NCI-H345 (cell line): ENCODE results near the gene MEGF6.

Experiments used
- DNase-seq: peaks from one replicate; lab custom pipeline; 2025; lab: John Stamatoyannopoulos, UW

Gene MEGF6

GRCh38 chr1:3502641-3503524 is 108.4 kb downstream of the MEGF6 start:
- no peak for DNase-seq

- DNase-seq = peak; percentile 23
Observed at GRCh38 chr1:3501856-3502640, 109.3 kb downstream of the MEGF6 start.

GRCh38 chr1:3501437-3501836 is 109.9 kb downstream of the MEGF6 start:
- DNase-seq = no peak

- no peak for DNase-seq
Observed at GRCh38 chr1:3500265-3500835, 111.0 kb downstream of the MEGF6 start.

GRCh38 chr1:3499611-3500010 is 111.7 kb downstream of the MEGF6 start:
- no peak for DNase-seq

- DNase-seq = no peak
Observed at GRCh38 chr1:3498986-3499385, 112.3 kb downstream of the MEGF6 start.

- DNase-seq = no peak
Observed at GRCh38 chr1:3498246-3498930, 112.9 kb downstream of the MEGF6 start.

GRCh38 chr1:3497521-3497920 is 113.8 kb downstream of the MEGF6 start:
- no peak for DNase-seq

- DNase-seq = no peak
Observed at GRCh38 chr1:3496916-3497315, 114.4 kb downstream of the MEGF6 start.

- no peak for DNase-seq
Observed at GRCh38 chr1:3495776-3496745, 115.2 kb downstream of the MEGF6 start.

- DNase-seq = peak; percentile 39
Observed at GRCh38 chr1:3494321-3495308, 116.7 kb downstream of the MEGF6 start.

- no peak for DNase-seq
Observed at GRCh38 chr1:3492545-3493246, 118.6 kb downstream of the MEGF6 start.

GRCh38 chr1:3491291-3492246 is 119.7 kb downstream of the MEGF6 start:
- peak; percentile 64 for DNase-seq

GRCh38 chr1:3490046-3490745 is 121.1 kb downstream of the MEGF6 start:
- DNase-seq = no peak

GRCh38 chr1:3488432-3488831 is 122.9 kb downstream of the MEGF6 start:
- DNase-seq = no peak

GRCh38 chr1:3485016-3485415 is 126.3 kb downstream of the MEGF6 start:
- no peak for DNase-seq

- DNase-seq = peak; percentile 38
Observed at GRCh38 chr1:3483801-3484444, 127.4 kb downstream of the MEGF6 start.
